Neuron (in vitro differentiated cells): ENCODE results near the gene PDGFC.
A peak's percentile ranks its signal among the peaks of the same experiment; 100 is the strongest.

ENCODE experiments used
- H2AFZ ChIP-seq: one replicate; pipeline ENCODE4 v1.6.1; 2013; ENCODE audit warnings: low read depth, mild to moderate bottlenecking, inconsistent platforms, low read length, moderate library complexity
- H3K27me3 ChIP-seq: one replicate; pipeline ENCODE4 v1.6.1; 2013; ENCODE audit warnings: low read length; ENCODE audit not compliant: insufficient read depth
- H3K36me3 ChIP-seq: one replicate; pipeline ENCODE4 v1.6.1; 2013; ENCODE audit warnings: low read length; ENCODE audit not compliant: insufficient read depth
- H3K4me1 ChIP-seq: one replicate; pipeline ENCODE4 v1.6.1; 2013; ENCODE audit warnings: low read length; ENCODE audit not compliant: insufficient read depth
- H3K4me3 ChIP-seq: 2 replicates; pipeline ENCODE4 v1.5.1; 2013; ENCODE audit warnings: mild to moderate bottlenecking, low read length, moderate library complexity
- H3K9me3 ChIP-seq: one replicate; pipeline ENCODE4 v1.6.1; 2013; ENCODE audit warnings: low read length

Gene PDGFC

DNA sequence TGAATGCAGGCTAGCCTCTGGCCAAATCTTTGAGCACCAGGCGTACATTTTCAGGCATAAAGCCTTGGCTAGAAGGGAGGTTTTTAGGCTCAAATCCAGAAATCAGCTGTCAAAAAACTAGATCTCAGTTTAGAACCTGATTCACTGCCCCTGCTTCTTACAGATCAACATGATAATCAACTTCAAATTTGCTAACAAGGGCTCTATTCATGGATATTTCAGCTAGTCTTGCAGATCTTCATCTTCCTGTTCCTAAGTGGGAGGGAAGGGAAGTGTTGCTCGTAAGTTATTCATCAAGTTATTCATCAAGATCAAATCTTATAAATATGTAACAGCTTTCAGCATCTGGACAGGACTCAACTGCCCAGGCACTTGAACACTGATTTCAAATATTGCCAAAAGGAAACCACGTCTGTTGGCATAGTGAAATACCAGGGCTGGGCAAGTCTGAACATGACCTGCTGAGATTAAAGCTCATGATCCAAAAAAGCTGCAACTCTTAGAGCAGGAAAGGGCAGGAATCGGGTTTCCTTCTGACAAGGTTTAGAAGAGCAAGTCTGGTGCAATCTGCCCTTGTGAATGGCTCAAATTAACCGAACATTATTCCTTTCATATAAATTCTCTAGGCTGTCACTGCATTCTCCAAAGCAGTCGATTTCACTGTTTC lies 200.3 kb downstream of the PDGFC start:
- peaks cover 39% of the 10 kb centered on the region for H3K4me1 ChIP-seq
- H2AFZ ChIP-seq: peak overlapping the region; percentile 4
- H3K27me3 ChIP-seq: no peaks in the 10 kb centered on the region
- no peaks in the 10 kb centered on the region for H3K9me3 ChIP-seq
- H3K36me3 ChIP-seq: no peaks in the 10 kb centered on the region
- H3K4me3 ChIP-seq: peak overlapping the region; percentile 9

DNA sequence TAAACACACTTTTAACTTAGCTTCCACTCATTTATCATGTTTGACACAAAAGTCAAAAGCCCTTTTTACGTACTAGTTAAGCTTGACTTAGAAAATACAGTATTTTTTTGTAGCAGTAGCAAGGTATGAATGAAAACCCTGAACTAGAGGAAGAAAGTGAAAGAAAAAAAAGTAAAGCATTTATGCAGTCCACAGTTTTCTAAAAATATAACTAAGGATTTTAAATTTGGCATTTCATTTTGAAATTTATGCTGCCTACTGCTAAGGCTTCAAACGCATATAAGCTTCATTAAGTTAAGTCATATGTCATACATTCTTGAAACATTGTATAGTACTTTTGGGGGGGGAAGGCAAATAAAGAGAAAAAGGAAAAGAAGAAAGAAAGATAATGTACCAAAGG lies 201.5 kb downstream of the PDGFC start:
- Histone ChIP-seq H3K36me3 (no peaks in the 10 kb centered on the region), H3K9me3 (no peaks in the 10 kb centered on the region), H3K4me1 (peaks cover 35% of the 10 kb centered on the region), H3K27me3 (no peaks in the 10 kb centered on the region), H3K4me3 (no peak overlapping the region), H2AFZ (no peak overlapping the region)

DNA sequence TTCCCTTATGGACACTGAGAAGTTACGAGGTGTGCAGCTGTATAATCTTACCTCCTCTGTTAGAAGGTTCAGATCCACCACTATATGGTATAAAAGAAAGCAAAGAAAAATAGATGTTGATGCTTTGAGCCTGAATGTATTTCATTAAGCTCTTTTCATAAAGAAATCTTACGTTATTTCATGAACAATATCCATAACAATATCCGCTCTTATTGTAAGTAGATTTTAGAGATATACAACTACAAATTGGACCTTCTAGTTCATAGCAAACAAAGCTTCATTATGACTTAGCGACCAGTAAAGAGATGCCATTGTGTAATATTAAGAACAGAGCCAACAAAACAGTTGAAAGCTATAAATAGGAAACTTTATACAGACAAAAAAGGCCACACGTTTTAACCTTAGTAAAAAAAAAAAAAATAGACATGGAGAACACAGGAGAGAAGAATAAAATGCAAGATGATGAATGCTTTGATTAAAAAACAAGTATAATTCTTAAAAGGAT lies 203.6 kb downstream of the PDGFC start:
- no peaks in the 10 kb centered on the region for H3K9me3 ChIP-seq
- H3K36me3 ChIP-seq: no peaks in the 10 kb centered on the region
- no peak overlapping the region for H3K4me3 ChIP-seq
- H3K4me1 ChIP-seq: peaks cover 35% of the 10 kb centered on the region
- no peak overlapping the region for H2AFZ ChIP-seq
- no peaks in the 10 kb centered on the region for H3K27me3 ChIP-seq

DNA sequence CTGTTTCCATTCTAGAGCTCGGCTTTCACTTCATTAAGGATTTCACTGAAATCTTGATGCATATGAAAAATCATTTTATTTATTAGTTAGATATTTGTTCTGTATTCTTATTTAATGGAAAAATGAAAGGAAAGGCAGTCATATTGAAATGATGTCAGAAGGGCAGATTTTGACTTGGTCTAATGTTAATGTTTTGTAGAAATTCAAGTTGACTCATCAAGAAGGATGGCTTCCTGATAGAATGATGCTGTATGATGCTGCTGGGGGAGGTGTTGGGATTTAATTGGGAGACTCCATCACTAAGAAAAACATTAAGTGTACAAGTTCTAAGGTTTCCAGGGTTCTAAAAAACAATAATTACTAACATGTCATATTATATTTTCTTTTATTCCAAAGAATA lies 204.8 kb downstream of the PDGFC start:
- H2AFZ ChIP-seq: no peak overlapping the region
- H3K36me3 ChIP-seq: peaks cover under 1% of the 10 kb centered on the region
- H3K4me3 ChIP-seq: no peak overlapping the region
- no peaks in the 10 kb centered on the region for H3K27me3 ChIP-seq
- peaks cover 26% of the 10 kb centered on the region for H3K4me1 ChIP-seq
- no peaks in the 10 kb centered on the region for H3K9me3 ChIP-seq

DNA sequence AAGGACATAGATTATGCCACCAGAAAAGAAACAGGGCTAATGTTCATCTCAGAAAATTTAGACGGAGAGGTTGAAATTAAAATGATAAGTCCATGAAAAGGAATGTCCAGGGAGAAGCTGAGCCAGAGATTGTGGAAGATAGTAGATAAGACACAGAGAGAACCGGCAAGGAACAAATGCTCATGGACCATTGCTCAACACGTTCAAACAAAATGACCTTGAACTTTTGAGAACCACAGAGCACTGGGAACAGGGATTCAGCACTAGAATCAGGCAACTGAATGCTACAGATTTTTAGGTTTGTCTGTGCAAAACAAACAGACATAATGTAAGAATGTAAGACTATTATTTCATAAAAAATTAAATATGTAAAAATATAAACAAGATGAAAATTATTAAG lies 206.3 kb downstream of the PDGFC start:
- Histone ChIP-seq H3K4me1 (peaks cover 10% of the 10 kb centered on the region), H3K27me3 (no peaks in the 10 kb centered on the region), H3K36me3 (peaks cover 10% of the 10 kb centered on the region), H3K4me3 (no peak overlapping the region), H3K9me3 (peaks cover 5% of the 10 kb centered on the region), H2AFZ (no peak overlapping the region)

DNA sequence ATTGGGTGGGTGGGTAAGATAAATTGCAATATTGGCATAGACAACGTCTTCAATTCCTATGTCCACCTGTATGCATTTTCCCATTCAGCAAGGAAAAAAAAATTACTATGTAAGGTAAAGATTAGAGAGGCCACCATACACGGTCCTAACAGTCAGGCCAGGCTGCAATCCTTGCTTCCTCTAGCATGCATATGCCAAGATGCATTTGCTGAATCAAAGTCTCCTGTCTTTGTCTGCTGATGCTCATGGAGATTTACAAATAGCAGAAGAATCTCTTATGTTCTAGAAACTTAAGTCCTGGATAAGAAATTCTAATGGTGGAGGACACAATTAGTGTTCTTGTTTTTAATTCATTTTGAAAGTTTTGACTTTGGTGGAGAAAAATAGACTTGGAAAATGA lies 206.8 kb downstream of the PDGFC start:
- Histone ChIP-seq H3K9me3 (peaks cover 7% of the 10 kb centered on the region), H3K4me1 (peaks cover 6% of the 10 kb centered on the region), H2AFZ (no peak overlapping the region), H3K27me3 (no peaks in the 10 kb centered on the region), H3K4me3 (no peak overlapping the region), H3K36me3 (peaks cover 10% of the 10 kb centered on the region)

DNA sequence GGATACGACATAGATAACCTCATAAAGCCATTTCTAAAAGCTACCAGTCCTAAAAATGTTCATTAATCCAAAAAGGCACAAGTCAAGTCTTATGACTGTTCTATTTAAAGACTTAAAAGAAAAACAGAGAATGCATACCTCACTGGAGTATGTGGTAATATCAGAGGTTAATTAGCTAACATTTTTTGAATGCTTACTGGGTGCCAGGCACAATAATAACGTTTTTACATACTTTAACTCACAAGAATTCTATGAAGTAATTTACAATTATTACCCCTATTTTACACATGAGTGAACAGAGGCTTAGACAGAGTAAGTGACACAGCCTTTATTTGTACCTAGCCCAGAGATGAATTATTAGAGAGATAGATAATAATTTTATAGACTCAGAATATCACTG lies 207.5 kb downstream of the PDGFC start:
- Histone ChIP-seq H3K9me3 (peaks cover 7% of the 10 kb centered on the region), H3K4me1 (no peaks in the 10 kb centered on the region), H2AFZ (no peak overlapping the region), H3K36me3 (peaks cover 10% of the 10 kb centered on the region), H3K27me3 (no peaks in the 10 kb centered on the region), H3K4me3 (no peak overlapping the region)

DNA sequence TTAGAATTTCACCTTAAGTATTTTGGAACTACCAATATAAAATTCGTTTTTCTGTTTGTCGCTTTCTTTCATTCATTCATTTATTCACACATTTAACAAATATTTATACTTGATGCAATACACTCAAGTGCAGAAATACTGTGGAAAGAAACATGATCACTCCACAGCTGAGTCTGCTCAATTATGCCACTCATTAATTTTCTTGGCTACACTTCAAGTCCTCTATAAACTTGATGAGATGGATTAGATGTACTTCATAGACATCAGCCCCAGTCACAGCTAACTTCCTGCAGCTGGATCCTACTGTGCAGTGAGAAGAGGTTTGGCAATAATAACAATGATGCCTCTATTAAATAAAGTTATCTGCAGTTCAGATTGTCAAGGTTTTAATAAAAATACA lies 208.1 kb downstream of the PDGFC start:
- no peak overlapping the region for H2AFZ ChIP-seq

DNA sequence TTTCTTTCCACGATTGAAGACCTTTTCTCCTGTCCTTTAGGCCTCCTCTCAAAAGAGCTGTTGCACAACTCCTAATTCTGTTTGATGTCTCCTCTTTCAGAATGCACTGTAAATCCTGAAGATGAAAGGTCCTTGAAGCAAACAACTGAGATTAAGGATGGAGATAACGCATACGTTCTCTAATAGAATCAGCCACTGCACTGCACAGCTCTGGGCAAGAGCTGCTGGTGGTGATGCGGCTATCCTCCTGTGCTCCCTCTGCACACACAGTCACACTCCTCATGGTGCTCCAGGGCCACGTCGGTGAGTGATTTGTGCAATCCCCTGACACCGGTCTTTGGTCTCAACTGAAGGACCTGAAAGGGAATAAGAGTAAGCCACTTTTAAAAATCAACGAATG lies 208.7 kb downstream of the PDGFC start:
- peaks cover 7% of the 10 kb centered on the region for H3K9me3 ChIP-seq
- H3K27me3 ChIP-seq: no peaks in the 10 kb centered on the region
- H3K4me1 ChIP-seq: no peaks in the 10 kb centered on the region
- no peak overlapping the region for H2AFZ ChIP-seq
- no peak overlapping the region for H3K4me3 ChIP-seq
- peaks cover 10% of the 10 kb centered on the region for H3K36me3 ChIP-seq

More for the DNA sequence above, 208.1 kb downstream of the PDGFC start:
- Histone ChIP-seq H3K36me3 (peaks cover 10% of the 10 kb centered on the region), H3K4me3 (no peak overlapping the region), H3K27me3 (no peaks in the 10 kb centered on the region), H3K4me1 (no peaks in the 10 kb centered on the region), H3K9me3 (peaks cover 7% of the 10 kb centered on the region)

DNA sequence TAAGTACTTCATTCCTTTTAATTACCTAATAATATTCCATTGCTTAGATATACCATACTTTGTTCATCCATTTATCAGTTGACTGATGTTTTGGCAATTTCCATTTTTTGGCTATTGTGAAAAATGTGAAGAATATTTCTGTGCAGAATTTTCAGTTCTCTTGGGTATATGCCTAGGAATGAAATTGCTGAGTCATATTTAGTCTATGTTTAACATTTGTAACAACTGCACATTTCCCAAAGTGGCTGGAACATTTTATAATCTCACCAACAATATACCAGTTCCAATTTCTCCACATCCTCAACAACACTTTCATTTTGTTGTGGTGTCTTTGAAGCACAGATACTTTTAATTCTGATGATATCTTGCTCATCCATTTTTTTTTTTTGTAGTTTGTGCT lies 215.5 kb downstream of the PDGFC start:
- H3K4me1 ChIP-seq: no peaks in the 10 kb centered on the region
- peaks cover 7% of the 10 kb centered on the region for H3K9me3 ChIP-seq
- no peak overlapping the region for H3K4me3 ChIP-seq
- H3K27me3 ChIP-seq: no peaks in the 10 kb centered on the region
- H2AFZ ChIP-seq: no peak overlapping the region
- H3K36me3 ChIP-seq: peaks cover 7% of the 10 kb centered on the region

DNA sequence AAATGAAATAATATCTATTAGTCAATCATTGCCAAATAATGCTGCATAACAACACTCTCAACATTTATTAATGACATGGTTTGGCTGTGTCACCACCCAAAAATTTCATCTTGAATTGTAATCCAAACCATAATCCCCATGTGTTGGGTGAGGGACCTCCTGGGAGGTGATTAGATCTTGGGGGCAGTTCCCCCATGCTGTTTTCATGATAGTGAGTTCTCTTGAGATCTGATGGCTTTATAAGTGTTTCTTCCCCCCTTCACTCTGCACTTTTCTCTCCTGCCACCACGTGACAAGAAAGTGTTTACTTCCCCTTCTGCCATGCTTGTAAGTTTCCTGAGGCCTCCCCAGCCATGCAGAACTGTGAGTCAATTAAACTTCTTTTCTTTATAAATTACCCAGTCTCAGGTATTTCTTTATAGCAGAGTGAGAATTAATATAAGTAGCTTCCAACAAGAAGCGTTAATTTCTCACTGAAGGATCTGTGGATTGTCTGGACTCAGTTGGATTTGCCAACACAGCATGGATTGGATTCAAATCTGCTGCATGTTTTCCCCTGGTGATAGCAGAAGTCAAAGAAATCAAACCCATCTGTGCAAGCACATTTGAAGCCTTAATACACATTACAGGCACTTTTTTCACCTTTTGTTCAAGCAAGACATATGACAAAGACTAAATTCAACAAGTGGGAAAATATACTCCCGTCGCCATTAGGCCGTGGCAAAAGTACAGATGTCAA lies 216.6 kb downstream of the PDGFC start:
- no peaks in the 10 kb centered on the region for H3K4me1 ChIP-seq
- H3K27me3 ChIP-seq: no peaks in the 10 kb centered on the region
- no peaks in the 10 kb centered on the region for H3K36me3 ChIP-seq
- H3K9me3 ChIP-seq: no peaks in the 10 kb centered on the region
- no peak overlapping the region for H3K4me3 ChIP-seq
- no peak overlapping the region for H2AFZ ChIP-seq

DNA sequence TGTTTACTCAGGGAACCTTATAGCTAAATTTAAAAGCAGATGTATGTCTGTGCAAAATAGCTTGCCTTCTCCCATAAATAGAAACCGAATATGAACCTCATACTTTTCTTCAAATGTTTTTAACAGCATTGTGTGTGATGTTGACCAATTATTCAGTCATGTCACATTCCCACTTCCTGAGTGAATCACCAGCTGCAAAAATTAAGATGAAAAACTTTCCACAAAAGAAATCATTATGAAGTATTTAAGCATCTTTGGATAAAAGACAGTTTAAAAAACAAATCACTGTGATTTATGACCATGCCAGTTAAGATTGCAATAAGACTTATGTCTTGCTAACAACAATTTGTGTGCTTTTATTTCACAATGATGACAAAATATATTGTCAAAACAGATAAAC lies 220.1 kb downstream of the PDGFC start:
- Histone ChIP-seq H3K9me3 (no peaks in the 10 kb centered on the region), H3K27me3 (no peaks in the 10 kb centered on the region), H3K36me3 (no peaks in the 10 kb centered on the region), H3K4me3 (no peak overlapping the region), H2AFZ (no peak overlapping the region), H3K4me1 (peaks cover 7% of the 10 kb centered on the region)

DNA sequence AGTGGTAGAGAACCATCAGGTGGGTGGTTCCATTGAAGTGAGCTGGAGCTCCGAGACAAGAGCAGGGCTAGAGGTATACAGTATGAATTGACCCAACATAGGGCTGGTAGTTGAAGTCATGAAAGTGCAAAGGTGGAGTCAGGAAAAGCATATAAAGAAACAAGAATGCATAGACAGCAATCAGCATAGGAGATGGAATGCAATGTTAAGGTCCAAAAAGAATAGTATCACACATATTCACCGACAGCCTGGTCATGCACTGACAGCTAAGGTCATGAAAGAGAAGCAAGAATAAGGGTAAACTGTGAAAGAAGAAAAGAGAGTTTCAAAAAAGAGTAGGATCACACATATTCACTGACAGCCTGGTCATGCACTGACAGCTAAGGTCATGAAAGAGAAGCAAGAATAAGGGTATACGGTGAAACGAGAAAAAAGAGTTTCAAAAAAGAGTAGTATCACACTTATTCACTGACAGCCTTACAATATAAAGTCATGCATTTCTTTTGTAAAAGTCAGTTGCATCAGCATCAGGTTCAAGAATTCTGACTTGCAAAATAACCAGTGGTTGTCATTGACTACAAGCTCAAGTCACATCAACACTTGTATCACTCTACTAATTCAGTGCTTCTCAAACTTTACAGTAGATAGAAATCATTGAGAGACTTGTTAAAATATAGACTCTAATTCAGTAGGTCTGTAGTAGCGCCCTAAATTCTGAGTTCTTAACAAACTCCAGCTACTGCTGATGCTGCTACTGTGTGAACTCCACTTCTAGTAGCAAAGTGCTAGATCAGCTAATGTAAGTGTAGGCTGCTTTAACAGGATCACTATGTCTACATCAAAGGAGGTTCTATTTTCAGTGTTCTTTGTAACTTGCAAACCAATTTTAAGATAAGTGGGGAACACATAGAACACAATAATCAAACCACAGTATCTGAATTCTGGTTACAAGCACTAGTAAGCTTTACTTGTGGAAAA lies 221.9 kb downstream of the PDGFC start:
- no peaks in the 10 kb centered on the region for H3K27me3 ChIP-seq
- H3K9me3 ChIP-seq: no peaks in the 10 kb centered on the region
- H2AFZ ChIP-seq: no peak overlapping the region
- no peak overlapping the region for H3K4me3 ChIP-seq
- H3K4me1 ChIP-seq: peaks cover 7% of the 10 kb centered on the region
- no peaks in the 10 kb centered on the region for H3K36me3 ChIP-seq
